Neural cell (in vitro differentiated cells): ENCODE data around the gene WDR7. TPM values are rescaled to one million over a fixed set of nuclear protein-coding genes. Genes with fewer than 3 reads are reported as not detected.

Experiments used
- H2AFZ ChIP-seq: fragments of 200-600, 300-800 bp; sonication (generic), shearing (Covaris generic); 2 replicates; pipeline ENCODE4 v1.6.0; 2014; ENCODE audit warnings: low read depth, mild to moderate bottlenecking, antibody characterized with exemption, low read length, moderate library complexity
- H3F3A ChIP-seq: fragments of 200-600 bp; shearing (Covaris generic); 2 replicates; pipeline ENCODE4 v1.6.1; 2016; ENCODE audit warnings: mild to moderate bottlenecking, moderate library complexity, mixed read lengths, antibody characterized with exemption, low read length; ENCODE audit not compliant: insufficient read depth, poor library complexity, severe bottlenecking
- H3K27ac ChIP-seq: fragments of 200-600, 300-800 bp; sonication (generic), shearing (Covaris generic); 2 replicates; pipeline ENCODE4 v1.5.1; 2014; ENCODE audit warnings: mild to moderate bottlenecking, low read length, moderate library complexity
- H3K27me3 ChIP-seq: fragments of 300-800, 200-600 bp; sonication (generic), shearing (Covaris generic); 2 replicates; pipeline ENCODE4 v1.6.0; 2014; ENCODE audit warnings: mild to moderate bottlenecking, low read depth, low read length, moderate library complexity; ENCODE audit not compliant: insufficient read depth
- H3K36me3 ChIP-seq: fragments of 300-800, 200-600 bp; sonication (generic), shearing (Covaris generic); 2 replicates; pipeline ENCODE4 v1.5.1; 2014; ENCODE audit warnings: mild to moderate bottlenecking, antibody characterized with exemption, low read length, moderate library complexity; ENCODE audit not compliant: insufficient read depth
- H3K4me2 ChIP-seq: fragments of 300-800, 200-600 bp; sonication (generic), shearing (Covaris generic); 2 replicates; pipeline ENCODE4 v1.6.0; 2014; ENCODE audit warnings: mild to moderate bottlenecking, low read length
- H3K4me3 ChIP-seq: fragments of 300-800, 200-600 bp; sonication (generic), shearing (Covaris generic); 2 replicates; pipeline ENCODE4 v1.5.1; 2014; ENCODE audit warnings: mild to moderate bottlenecking, low read length, moderate library complexity
- H3K79me2 ChIP-seq: fragments of 200-600 bp; shearing (Covaris generic); replicated peaks from 2 replicates; pipeline ENCODE4 v1.6.0; 2014; ENCODE audit warnings: mild to moderate bottlenecking, low read length, moderate library complexity; ENCODE audit not compliant: insufficient read depth
- H3K9ac ChIP-seq: fragments of 300-800, 200-600 bp; sonication (generic), shearing (Covaris generic); 2 replicates; pipeline ENCODE4 v1.6.1; 2016; ENCODE audit warnings: mild to moderate bottlenecking, low read length, mixed read lengths
- H3K9me2 ChIP-seq: fragments of 200-600 bp; shearing (Covaris generic); 2 replicates; pipeline ENCODE4 v1.6.1; 2016; ENCODE audit warnings: mild to moderate bottlenecking, low read length, mixed read lengths; ENCODE audit not compliant: insufficient read depth
- H3K9me3 ChIP-seq: fragments of 200-600, 300-800 bp; sonication (generic), shearing (Covaris generic); 2 replicates; pipeline ENCODE4 v1.6.1; 2016; ENCODE audit warnings: mild to moderate bottlenecking, mixed run types, low read length, moderate library complexity, mixed read lengths
- H4K20me1 ChIP-seq: fragments of 200-600 bp; shearing (Covaris generic); 2 replicates; pipeline ENCODE4 v1.6.1; 2016; ENCODE audit warnings: mild to moderate bottlenecking, mixed run types; ENCODE audit not compliant: insufficient read depth
- CTCF ChIP-seq: fragments of 450-650 bp; IDR thresholded peaks from 2 replicates; pipeline ENCODE4 v1.5.1; 2014; ENCODE audit warnings: antibody characterized with exemption, mild to moderate bottlenecking, moderate library complexity; ENCODE audit not compliant: poor library complexity, severe bottlenecking
- EP300 ChIP-seq: fragments of 450-650 bp; conservative IDR thresholded peaks from 2 replicates; pipeline ENCODE4 v1.6.1; 2014; ENCODE audit warnings: antibody characterized with exemption, mild to moderate bottlenecking, moderate library complexity; ENCODE audit not compliant: poor library complexity, severe bottlenecking
- EZH2 ChIP-seq: fragments of 200-600, 300-800 bp; shearing (Covaris generic), sonication (generic); IDR thresholded peaks from 2 replicates; pipeline ENCODE4 v1.6.1; 2014; ENCODE audit warnings: antibody characterized with exemption, low read length, borderline replicate concordance, mild to moderate bottlenecking; ENCODE audit not compliant: insufficient read depth, poor library complexity, severe bottlenecking
- MXI1 ChIP-seq: fragments of 450-650 bp; conservative IDR thresholded peaks from 2 replicates; pipeline ENCODE4 v1.6.1; 2014; ENCODE audit warnings: antibody characterized with exemption, mild to moderate bottlenecking; ENCODE audit not compliant: poor library complexity, severe bottlenecking
- POLR2AphosphoS5 ChIP-seq: IDR thresholded peaks from 2 replicates; pipeline ENCODE4 v1.6.1; 2012
- RAD21 ChIP-seq: fragments of 450-650 bp; conservative IDR thresholded peaks from 2 replicates; pipeline ENCODE4 v1.6.1; 2014; ENCODE audit warnings: antibody characterized with exemption, mild to moderate bottlenecking, moderate library complexity
- REST ChIP-seq: IDR thresholded peaks from 2 replicates; pipeline ENCODE4 v1.6.1; 2012; ENCODE audit warnings: borderline replicate concordance
- SMC3 ChIP-seq: fragments of 450-650 bp; conservative IDR thresholded peaks from 2 replicates; pipeline ENCODE4 v1.6.1; 2014; ENCODE audit warnings: antibody characterized with exemption, mild to moderate bottlenecking, moderate library complexity; ENCODE audit not compliant: poor library complexity
- TAF1 ChIP-seq: IDR thresholded peaks from 2 replicates; pipeline ENCODE4 v1.6.1; 2012; ENCODE audit warnings: low read depth
- polyA plus RNA-seq: library from polyadenylated mRNA; depleted of rRNA; stranded (reverse); fragments of >200 nt; gene quantifications from 2 replicates; pipeline ENCODE4 v1.2.3, GENCODE V29; 2014

WDR7 gene
- polyA plus RNA-seq, 1 donor from 2014 or later: 15.1 TPM

GRCh38 chr18:56662902-56663301 lies 11.7 kb downstream of the WDR7 start:
- Histone ChIP-seq H3K4me3 (no peak overlapping the region), H2AFZ (no peak overlapping the region), H3K9ac (no peak overlapping the region), H3K4me2 (no peak overlapping the region), H3K9me2 (no peaks in the 10 kb centered on the region), H4K20me1 (no peaks in the 10 kb centered on the region), H3K27me3 (no peaks in the 10 kb centered on the region), H3K9me3 (no peaks in the 10 kb centered on the region), H3K79me2 (peaks cover 9% of the 10 kb centered on the region), H3K36me3 (no peaks in the 10 kb centered on the region), H3K27ac (no peak overlapping the region), H3F3A (no peaks in the 10 kb centered on the region)
- TF ChIP-seq RAD21 (no peak), SMC3 (no peak), EZH2 (no peak), MXI1 (no peak), CTCF (no peak), POLR2AphosphoS5 (no peak), EP300 (no peak), TAF1 (no peak), REST (no peak)

GRCh38 chr18:56672391-56672790 lies 21.2 kb downstream of the WDR7 start:
- no peak overlapping the region for H3K4me3 ChIP-seq
- H3K9me3 ChIP-seq: no peaks in the 10 kb centered on the region
- no peak overlapping the region for H2AFZ ChIP-seq
- no peak overlapping the region for H3K9ac ChIP-seq
- H3K79me2 ChIP-seq: peaks cover 14% of the 10 kb centered on the region
- H3F3A ChIP-seq: no peaks in the 10 kb centered on the region
- H3K4me2 ChIP-seq: no peak overlapping the region
- TF ChIP-seq TAF1 (no peak), REST (no peak), EP300 (no peak), SMC3 (no peak), CTCF (no peak), POLR2AphosphoS5 (no peak), RAD21 (no peak), EZH2 (no peak), MXI1 (no peak)
- H3K9me2 ChIP-seq: no peaks in the 10 kb centered on the region
- H3K27ac ChIP-seq: no peak overlapping the region
- no peaks in the 10 kb centered on the region for H3K27me3 ChIP-seq
- H4K20me1 ChIP-seq: no peaks in the 10 kb centered on the region
- no peaks in the 10 kb centered on the region for H3K36me3 ChIP-seq
